HepG2 (cell line): Measurements from ENCODE around the gene PYURF. TPM values are rescaled to one million over a fixed set of nuclear protein-coding genes. Genes with fewer than 3 reads are reported as not detected.

Source experiments
- EHMT2 ChIP-seq: fragments of 200-600 bp; sonication (generic); IDR thresholded peaks from 2 replicates; pipeline ENCODE4 v1.7.0; 2017; ENCODE audit warnings: antibody characterized with exemption, low read depth, low read length, borderline replicate concordance
- HDAC2 ChIP-seq: sonication (generic); formaldehyde crosslinking; IDR thresholded peaks from 2 replicates; pipeline ENCODE4 v1.4.0; 2020; ENCODE audit warnings: missing genetic modification reagents
- NR3C1 ChIP-seq: sonication (generic); formaldehyde crosslinking; IDR thresholded peaks from 2 replicates; pipeline ENCODE4 v1.4.0; 2020; ENCODE audit warnings: missing genetic modification reagents
- SAFB2 ChIP-seq: sonication (generic); formaldehyde crosslinking; IDR thresholded peaks from 2 replicates; pipeline ENCODE4 v1.5.1; 2020; ENCODE audit warnings: missing genetic modification reagents, low read depth, mild to moderate bottlenecking, borderline replicate concordance
- TCF12 ChIP-seq, 2 experiments: fragments of 450-650 bp in 1 of 2; sonication (generic) in 1 of 2; formaldehyde crosslinking in 1 of 2; IDR thresholded peaks; 2 replicates each; pipeline versions ENCODE4 v1.6.1 to v1.8.0; 2017 to 2022; ENCODE audit warnings: antibody characterized with exemption in 1 of 2, mild to moderate bottlenecking in 1 of 2, missing genetic modification reagents in 1 of 2, moderate library complexity in 1 of 2
- TCF7 ChIP-seq: sonication (generic); IDR thresholded peaks from 2 replicates; pipeline ENCODE4 v1.6.1; 2016; ENCODE audit warnings: antibody characterized with exemption, low read depth
- ZC3H13 ChIP-seq: sonication (generic); formaldehyde crosslinking; IDR thresholded peaks from 2 replicates; pipeline ENCODE4 v1.8.1; 2023; ENCODE audit warnings: mild to moderate bottlenecking, missing genetic modification reagents, moderate library complexity
- ZFX ChIP-seq: sonication (generic); formaldehyde crosslinking; IDR thresholded peaks from 2 replicates; pipeline ENCODE4 v1.4.0; 2020; ENCODE audit warnings: mild to moderate bottlenecking, low read depth, missing genetic modification reagents, moderate library complexity
- ZNF121 ChIP-seq: sonication (generic); formaldehyde crosslinking; IDR thresholded peaks from 2 replicates; pipeline ENCODE4 v1.5.0; 2020; ENCODE audit warnings: mild to moderate bottlenecking, missing genetic modification reagents
- ZNF430 ChIP-seq: sonication (generic); formaldehyde crosslinking; IDR thresholded peaks from 2 replicates; pipeline ENCODE4 v1.9.0; 2021; ENCODE audit warnings: mild to moderate bottlenecking, missing genetic modification reagents
- ZNF557 ChIP-seq: sonication (generic); formaldehyde crosslinking; IDR thresholded peaks from 2 replicates; pipeline ENCODE4 v1.4.0; 2020; ENCODE audit warnings: missing genetic modification reagents
- polyA plus RNA-seq, 8 experiments: library from polyadenylated mRNA; depleted of rRNA in 3 of 8; stranded (reverse) in 7 of 8; unstranded in 1 of 8; fragments of >200 nt; fragmentation: Illumina TruSeq in 4 of 8; extraction: Trizol in 4 of 8; gene quantifications; 2 replicates each; pipeline versions ENCODE4 v1.2.1 to v1.2.3, GENCODE V29; 2011 to 2016; ENCODE audit warnings: low read depth in 4 of 8, missing spikeins in 1 of 8, mixed read lengths in 1 of 8; ENCODE audit not compliant: insufficient read depth in 1 of 8
- total RNA-seq, 5 experiments: library from RNA; depleted of rRNA; stranded (reverse); fragments of >200 nt; fragmentation: Illumina TruSeq; extraction: Trizol; gene quantifications; 2 replicates each; pipeline ENCODE4 v1.2.3, GENCODE V29; 2016; ENCODE audit warnings: low read depth in 1 of 5
- TF ChIP-seq, protein P1 (sequence below): sonication (generic); formaldehyde crosslinking; IDR thresholded peaks from 2 replicates; pipeline ENCODE4 v1.4.0; 2020; ENCODE audit warnings: missing genetic modification reagents, borderline replicate concordance
- TF ChIP-seq, protein P2 (sequence below): sonication (generic); formaldehyde crosslinking; conservative IDR thresholded peaks from 2 replicates; pipeline ENCODE4 v1.4.0; 2020; ENCODE audit warnings: mild to moderate bottlenecking, missing genetic modification reagents, moderate library complexity
- TF ChIP-seq, protein P3 (sequence below): sonication (generic); formaldehyde crosslinking; IDR thresholded peaks from 2 replicates; pipeline ENCODE4 v1.5.1; 2020; ENCODE audit warnings: mild to moderate bottlenecking, missing genetic modification reagents, borderline replicate concordance
- TF ChIP-seq, protein P4 (sequence below): sonication (generic); formaldehyde crosslinking; IDR thresholded peaks from 2 replicates; pipeline ENCODE4 v1.8.0; 2022; ENCODE audit warnings: mild to moderate bottlenecking, missing genetic modification reagents; ENCODE audit not compliant: insufficient replicate concordance

PYURF gene
- total and polyA plus RNA-seq, 2 of the 13 experiments (the other 11 are each of a cell fraction or from before 2014, with no cell fraction given): 59.9 to 95.2 TPM

DNA sequence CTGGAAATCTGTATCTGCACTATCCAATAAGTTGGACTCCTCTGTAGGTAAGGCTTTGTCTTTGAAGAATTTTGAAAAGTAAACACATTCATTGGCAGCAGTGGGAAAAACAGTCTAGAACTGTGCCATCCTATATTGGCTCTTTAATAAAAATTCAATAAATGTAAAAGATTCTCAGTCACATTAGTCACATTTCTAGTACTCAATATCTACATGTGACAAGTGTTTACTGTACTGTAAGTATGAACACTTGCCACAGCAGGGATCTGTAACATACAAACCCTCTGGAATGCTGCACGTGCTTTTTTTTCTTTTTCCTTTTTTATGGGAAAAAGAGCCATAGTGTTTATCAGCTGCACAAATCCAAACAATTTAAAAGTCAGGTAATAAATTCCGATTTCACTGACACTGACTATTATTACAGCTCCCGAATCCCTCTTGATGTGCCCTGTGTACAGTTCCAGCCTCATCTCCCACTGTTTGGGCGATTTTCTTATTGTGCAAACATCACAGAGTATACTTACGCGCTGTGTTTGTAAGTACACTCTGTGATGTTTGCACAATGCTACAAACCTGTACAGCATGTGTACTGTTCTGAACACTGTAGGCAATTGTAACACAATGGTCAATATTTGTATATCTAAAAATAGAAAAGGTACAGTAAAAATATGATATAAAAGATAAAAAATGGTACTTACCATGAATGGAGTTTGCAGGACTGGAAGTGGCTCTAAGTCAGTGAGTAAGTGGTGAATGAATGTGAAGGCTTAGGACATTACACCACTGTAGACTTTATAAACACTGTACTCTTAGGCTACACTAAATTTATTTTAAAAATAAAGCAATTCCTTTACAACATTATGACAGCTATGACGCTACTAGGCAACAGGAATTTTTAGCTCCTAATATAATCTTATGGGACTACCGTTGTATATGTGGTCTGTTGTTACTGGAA, 8.7 kb downstream of the PYURF start (continued):
- TF ChIP-seq EHMT2 (no peak), ZFX (no peak), TCF12 (IDR thresholded peaks at IDR 0.05) (no peak), TCF12 (CRISPR knock-in tag; IDR thresholded peaks at IDR 0.05) (no peak), ZNF430 (CRISPR knock-in tag) (no peak), ZNF557 (CRISPR knock-in tag) (no peak), TCF7 (peak; percentile 69; the same call in 1 of the 2 replicates), HDAC2 (peak; percentile 66), NR3C1 (CRISPR knock-in tag) (no peak), ZNF121 (CRISPR knock-in tag) (no peak), ZC3H13 (CRISPR knock-in tag) (no peak), SAFB2 (CRISPR knock-in tag) (no peak)
- TF ChIP-seq, protein P1, sequence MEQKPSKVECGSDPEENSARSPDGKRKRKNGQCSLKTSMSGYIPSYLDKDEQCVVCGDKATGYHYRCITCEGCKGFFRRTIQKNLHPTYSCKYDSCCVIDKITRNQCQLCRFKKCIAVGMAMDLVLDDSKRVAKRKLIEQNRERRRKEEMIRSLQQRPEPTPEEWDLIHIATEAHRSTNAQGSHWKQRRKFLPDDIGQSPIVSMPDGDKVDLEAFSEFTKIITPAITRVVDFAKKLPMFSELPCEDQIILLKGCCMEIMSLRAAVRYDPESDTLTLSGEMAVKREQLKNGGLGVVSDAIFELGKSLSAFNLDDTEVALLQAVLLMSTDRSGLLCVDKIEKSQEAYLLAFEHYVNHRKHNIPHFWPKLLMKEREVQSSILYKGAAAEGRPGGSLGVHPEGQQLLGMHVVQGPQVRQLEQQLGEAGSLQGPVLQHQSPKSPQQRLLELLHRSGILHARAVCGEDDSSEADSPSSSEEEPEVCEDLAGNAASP (CRISPR knock-in tag): 0 out of 2 replicates have a peak, but pooled peaks have one; percentile 26
- TF ChIP-seq, protein P2, sequence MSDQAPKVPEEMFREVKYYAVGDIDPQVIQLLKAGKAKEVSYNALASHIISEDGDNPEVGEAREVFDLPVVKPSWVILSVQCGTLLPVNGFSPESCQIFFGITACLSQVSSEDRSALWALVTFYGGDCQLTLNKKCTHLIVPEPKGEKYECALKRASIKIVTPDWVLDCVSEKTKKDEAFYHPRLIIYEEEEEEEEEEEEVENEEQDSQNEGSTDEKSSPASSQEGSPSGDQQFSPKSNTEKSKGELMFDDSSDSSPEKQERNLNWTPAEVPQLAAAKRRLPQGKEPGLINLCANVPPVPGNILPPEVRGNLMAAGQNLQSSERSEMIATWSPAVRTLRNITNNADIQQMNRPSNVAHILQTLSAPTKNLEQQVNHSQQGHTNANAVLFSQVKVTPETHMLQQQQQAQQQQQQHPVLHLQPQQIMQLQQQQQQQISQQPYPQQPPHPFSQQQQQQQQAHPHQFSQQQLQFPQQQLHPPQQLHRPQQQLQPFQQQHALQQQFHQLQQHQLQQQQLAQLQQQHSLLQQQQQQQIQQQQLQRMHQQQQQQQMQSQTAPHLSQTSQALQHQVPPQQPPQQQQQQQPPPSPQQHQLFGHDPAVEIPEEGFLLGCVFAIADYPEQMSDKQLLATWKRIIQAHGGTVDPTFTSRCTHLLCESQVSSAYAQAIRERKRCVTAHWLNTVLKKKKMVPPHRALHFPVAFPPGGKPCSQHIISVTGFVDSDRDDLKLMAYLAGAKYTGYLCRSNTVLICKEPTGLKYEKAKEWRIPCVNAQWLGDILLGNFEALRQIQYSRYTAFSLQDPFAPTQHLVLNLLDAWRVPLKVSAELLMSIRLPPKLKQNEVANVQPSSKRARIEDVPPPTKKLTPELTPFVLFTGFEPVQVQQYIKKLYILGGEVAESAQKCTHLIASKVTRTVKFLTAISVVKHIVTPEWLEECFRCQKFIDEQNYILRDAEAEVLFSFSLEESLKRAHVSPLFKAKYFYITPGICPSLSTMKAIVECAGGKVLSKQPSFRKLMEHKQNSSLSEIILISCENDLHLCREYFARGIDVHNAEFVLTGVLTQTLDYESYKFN (CRISPR knock-in tag): peak; percentile 36; the same call in 1 of the 2 replicates
- TF ChIP-seq, protein P3, sequence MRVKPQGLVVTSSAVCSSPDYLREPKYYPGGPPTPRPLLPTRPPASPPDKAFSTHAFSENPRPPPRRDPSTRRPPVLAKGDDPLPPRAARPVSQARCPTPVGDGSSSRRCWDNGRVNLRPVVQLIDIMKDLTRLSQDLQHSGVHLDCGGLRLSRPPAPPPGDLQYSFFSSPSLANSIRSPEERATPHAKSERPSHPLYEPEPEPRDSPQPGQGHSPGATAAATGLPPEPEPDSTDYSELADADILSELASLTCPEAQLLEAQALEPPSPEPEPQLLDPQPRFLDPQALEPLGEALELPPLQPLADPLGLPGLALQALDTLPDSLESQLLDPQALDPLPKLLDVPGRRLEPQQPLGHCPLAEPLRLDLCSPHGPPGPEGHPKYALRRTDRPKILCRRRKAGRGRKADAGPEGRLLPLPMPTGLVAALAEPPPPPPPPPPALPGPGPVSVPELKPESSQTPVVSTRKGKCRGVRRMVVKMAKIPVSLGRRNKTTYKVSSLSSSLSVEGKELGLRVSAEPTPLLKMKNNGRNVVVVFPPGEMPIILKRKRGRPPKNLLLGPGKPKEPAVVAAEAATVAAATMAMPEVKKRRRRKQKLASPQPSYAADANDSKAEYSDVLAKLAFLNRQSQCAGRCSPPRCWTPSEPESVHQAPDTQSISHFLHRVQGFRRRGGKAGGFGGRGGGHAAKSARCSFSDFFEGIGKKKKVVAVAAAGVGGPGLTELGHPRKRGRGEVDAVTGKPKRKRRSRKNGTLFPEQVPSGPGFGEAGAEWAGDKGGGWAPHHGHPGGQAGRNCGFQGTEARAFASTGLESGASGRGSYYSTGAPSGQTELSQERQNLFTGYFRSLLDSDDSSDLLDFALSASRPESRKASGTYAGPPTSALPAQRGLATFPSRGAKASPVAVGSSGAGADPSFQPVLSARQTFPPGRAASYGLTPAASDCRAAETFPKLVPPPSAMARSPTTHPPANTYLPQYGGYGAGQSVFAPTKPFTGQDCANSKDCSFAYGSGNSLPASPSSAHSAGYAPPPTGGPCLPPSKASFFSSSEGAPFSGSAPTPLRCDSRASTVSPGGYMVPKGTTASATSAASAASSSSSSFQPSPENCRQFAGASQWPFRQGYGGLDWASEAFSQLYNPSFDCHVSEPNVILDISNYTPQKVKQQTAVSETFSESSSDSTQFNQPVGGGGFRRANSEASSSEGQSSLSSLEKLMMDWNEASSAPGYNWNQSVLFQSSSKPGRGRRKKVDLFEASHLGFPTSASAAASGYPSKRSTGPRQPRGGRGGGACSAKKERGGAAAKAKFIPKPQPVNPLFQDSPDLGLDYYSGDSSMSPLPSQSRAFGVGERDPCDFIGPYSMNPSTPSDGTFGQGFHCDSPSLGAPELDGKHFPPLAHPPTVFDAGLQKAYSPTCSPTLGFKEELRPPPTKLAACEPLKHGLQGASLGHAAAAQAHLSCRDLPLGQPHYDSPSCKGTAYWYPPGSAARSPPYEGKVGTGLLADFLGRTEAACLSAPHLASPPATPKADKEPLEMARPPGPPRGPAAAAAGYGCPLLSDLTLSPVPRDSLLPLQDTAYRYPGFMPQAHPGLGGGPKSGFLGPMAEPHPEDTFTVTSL (CRISPR knock-in tag): no peak
- TF ChIP-seq, protein P4, sequence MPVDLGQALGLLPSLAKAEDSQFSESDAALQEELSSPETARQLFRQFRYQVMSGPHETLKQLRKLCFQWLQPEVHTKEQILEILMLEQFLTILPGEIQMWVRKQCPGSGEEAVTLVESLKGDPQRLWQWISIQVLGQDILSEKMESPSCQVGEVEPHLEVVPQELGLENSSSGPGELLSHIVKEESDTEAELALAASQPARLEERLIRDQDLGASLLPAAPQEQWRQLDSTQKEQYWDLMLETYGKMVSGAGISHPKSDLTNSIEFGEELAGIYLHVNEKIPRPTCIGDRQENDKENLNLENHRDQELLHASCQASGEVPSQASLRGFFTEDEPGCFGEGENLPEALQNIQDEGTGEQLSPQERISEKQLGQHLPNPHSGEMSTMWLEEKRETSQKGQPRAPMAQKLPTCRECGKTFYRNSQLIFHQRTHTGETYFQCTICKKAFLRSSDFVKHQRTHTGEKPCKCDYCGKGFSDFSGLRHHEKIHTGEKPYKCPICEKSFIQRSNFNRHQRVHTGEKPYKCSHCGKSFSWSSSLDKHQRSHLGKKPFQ: no peak
